HG03432 (cell line): ENCODE data around the gene SCYGR1.
A peak's percentile ranks its signal among the peaks of the same experiment; 100 is the strongest.
"Not testable (repeated sequence)": the region's sequence is repeated elsewhere in the genome, so short reads cannot be mapped to it uniquely, and the experiment has no call there.

ENCODE experiments used
- ATAC-seq: cut with Tn5 transposase; IDR thresholded peaks from one replicate; pipeline ENCODE4 v1.9.1; 2021; ENCODE audit warnings: mild to moderate bottlenecking, moderate library complexity; ENCODE audit not compliant: unreplicated experiment

SCYGR1 gene

GRCh38 chr2:227374158-227374557 lies 13.6 kb downstream of the SCYGR1 start:
- ATAC-seq, result no peak

- ATAC-seq, result no peak
These were observed 14.4 kb downstream of the SCYGR1 start for GRCh38 chr2:227373389-227373788.

GRCh38 chr2:227370791-227371312 lies 16.9 kb downstream of the SCYGR1 start:
- ATAC-seq, result no peak

- no peak for ATAC-seq
These were observed 17.7 kb downstream of the SCYGR1 start for GRCh38 chr2:227370092-227370491.

- no peak for ATAC-seq
These were observed 19.2 kb downstream of the SCYGR1 start for GRCh38 chr2:227368574-227368973.

GRCh38 chr2:227367427-227367795 lies 20.3 kb downstream of the SCYGR1 start:
- ATAC-seq, result no peak

- ATAC-seq, result no peak
These were observed 20.9 kb downstream of the SCYGR1 start for GRCh38 chr2:227366769-227367426.

GRCh38 chr2:227365833-227366232 lies 21.9 kb downstream of the SCYGR1 start:
- no peak for ATAC-seq

- ATAC-seq, result not testable (repeated sequence)
These were observed 23.0 kb downstream of the SCYGR1 start for GRCh38 chr2:227364585-227365263.

GRCh38 chr2:227363756-227364155 lies 24.0 kb downstream of the SCYGR1 start:
- no peak for ATAC-seq

GRCh38 chr2:227360351-227360750 lies 27.4 kb downstream of the SCYGR1 start:
- no peak for ATAC-seq

- peak; percentile 92 for ATAC-seq
These were observed 36.1 kb downstream of the SCYGR1 start for GRCh38 chr2:227351639-227352038.

- ATAC-seq, result no peak
These were observed 37.6 kb downstream of the SCYGR1 start for GRCh38 chr2:227349989-227350612.

GRCh38 chr2:227348324-227348723 lies 39.4 kb downstream of the SCYGR1 start:
- no peak for ATAC-seq

GRCh38 chr2:227347117-227347516 lies 40.6 kb downstream of the SCYGR1 start:
- ATAC-seq, result no peak

GRCh38 chr2:227344231-227344630 lies 43.5 kb downstream of the SCYGR1 start:
- ATAC-seq, result no peak

- ATAC-seq, result no peak
These were observed 46.2 kb downstream of the SCYGR1 start for GRCh38 chr2:227341553-227341952.

- ATAC-seq, result no peak
These were observed 47.6 kb downstream of the SCYGR1 start for GRCh38 chr2:227340106-227340505.

GRCh38 chr2:227339098-227339599 lies 48.6 kb downstream of the SCYGR1 start:
- no peak for ATAC-seq
